Non-pigmented ciliary epithelial cell (primary cell): Measurements from ENCODE around the gene LTBP3.
"Not testable (repeated sequence)": the region's sequence is repeated elsewhere in the genome, so short reads cannot be mapped to it uniquely, and the experiment has no call there.

ENCODE experiments used
- DNase-seq: peaks from one replicate; pipeline ENCODE4 v3.0.0-alpha.2; 2010; ENCODE audit warnings: low read depth

The LTBP3 gene

GRCh38 chr11:65571420-65571819 lies 13.3 kb upstream of the LTBP3 start:
- no peak for DNase-seq

- DNase-seq: peak; percentile 93
Measured at GRCh38 chr11:65569973-65570918, 12.1 kb upstream of the LTBP3 start, which contains the start of gene ZNRD2. ZNRD2 (plus strand) TSS chr11:65570477; CDS start chr11:65570492, 15 bp downstream.

GRCh38 chr11:65569164-65569972 lies 11.2 kb upstream of the LTBP3 start:
- DNase-seq: no peak

DNA sequence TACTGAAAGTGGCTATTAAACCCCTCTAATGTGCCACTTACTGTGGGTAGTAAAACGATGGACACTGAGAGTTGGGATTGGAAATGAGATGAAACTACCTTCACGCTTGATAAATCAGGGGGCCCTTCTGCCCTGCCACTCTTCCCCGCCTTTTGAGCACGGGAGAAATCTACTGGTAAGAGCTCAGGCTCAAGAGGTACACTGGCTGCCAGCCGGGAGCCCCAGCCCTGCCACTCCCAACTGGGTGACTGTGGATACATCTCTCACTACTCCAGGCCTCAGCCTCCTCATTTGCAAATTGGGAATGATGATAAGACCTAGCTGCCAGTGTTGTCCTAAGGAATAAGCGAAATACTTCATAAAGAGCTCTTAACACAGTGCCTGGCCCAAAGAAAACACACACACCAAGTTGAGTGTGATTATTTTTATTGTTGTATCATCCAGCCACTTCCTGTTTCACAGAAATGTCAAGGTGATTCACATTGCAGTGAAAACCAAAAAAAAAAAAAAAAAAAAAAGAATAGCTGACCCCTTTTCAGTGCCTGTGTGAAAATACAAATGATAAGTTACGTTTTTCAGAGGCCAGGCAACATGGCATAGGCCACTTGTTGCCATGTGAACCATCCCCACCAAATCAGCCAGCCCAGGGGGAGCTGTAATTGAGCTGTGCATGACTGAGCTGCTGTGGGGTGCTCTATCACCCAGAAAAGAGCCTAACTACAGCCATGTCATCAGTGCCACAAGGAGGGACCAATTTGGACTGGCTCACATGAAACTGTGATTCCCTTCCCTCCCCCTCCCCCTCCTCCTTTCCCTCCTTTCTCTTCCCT lies 7.7 kb upstream of the LTBP3 start:
- no peak for DNase-seq

DNA sequence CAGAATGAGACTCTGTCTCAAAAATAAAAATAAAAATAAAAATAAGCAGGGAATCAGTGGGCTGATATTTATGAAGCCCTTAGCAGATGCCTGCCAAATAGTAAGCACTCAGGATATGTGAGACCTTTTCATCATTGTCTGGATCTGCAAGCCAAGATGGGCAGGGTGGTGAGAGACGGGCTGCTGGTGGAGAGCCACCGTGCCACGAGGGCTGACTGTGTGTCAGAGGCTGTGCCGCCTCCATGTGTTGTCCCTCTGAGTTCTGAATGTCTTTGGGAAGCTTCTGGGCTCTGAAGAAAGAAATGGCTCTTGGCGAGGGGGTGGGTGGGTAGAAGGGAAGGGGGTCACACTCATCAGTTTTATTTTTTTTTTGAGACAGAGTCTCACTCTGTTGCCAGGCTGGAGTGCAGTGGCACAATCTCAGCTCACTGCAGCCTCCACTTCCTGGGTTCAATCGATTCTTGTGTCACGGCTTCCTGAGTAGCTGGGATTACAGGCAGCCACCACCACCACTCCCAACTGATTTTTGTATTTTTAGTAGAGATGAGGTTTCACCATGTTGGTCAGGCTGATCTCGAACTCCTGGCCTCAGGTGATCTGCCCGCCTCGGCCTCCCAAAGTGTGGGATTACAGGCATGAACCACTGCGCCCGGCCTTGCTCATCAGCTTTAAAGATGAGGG lies 6.9 kb upstream of the LTBP3 start:
- not testable (repeated sequence) for DNase-seq

DNA sequence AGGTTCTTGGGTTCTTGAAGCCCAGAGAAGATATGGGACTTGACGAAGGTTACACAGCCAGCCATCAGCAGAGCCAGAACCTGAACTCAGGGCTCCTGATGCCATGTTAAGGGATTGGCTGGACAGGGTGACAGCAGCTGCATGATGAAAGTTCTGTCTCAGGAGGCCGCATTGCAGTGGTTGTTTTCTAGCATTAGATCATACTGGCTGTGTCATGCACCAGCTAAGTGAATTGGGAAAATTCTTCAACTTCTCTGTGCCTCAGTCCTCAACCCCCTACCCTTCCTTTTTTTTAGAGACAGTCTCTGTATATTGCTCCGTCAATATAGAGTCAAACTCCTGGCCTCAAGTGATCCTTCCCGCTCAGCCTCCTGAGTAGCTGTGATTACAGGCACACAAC lies 5.4 kb upstream of the LTBP3 start:
- DNase-seq: no peak

DNA sequence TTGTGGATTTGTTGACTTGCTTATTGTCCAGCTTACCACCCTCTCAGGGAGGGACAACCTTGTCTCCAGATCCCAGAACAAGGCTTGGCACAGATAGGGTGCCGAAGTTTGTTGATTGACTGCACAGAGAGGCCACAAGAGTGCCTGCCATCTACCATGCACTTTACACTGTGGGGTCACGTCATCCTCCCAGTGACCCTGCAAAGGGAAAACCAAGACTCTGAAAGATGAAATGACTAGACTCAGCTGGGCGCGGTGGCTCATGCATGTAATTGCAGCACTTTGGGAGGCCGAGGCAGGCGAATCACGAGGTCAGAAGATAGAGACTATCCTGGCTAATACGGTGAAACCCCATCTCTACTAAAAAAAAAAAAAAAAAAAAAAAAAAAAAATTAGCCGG lies 4.6 kb upstream of the LTBP3 start:
- no peak for DNase-seq

DNA sequence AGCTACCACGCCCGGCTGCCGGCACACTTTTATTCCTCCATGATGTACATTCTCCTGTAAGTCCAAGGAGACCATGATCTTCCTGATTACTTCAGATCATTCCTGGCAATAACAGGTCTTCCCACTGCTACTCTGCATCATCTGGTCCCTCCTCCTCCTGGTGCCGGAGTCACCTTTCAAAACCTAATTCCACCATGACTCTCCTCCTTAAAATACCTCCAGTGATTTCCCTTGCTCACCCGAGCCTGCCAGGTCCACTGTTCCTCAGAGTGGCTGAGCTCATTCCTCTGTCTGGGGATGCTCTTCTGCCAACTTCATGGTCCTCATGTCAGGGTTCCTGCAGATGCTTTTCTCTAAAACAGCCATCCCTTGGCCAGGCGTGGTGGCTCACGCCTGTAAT lies 3.9 kb upstream of the LTBP3 start:
- DNase-seq: no peak

DNA sequence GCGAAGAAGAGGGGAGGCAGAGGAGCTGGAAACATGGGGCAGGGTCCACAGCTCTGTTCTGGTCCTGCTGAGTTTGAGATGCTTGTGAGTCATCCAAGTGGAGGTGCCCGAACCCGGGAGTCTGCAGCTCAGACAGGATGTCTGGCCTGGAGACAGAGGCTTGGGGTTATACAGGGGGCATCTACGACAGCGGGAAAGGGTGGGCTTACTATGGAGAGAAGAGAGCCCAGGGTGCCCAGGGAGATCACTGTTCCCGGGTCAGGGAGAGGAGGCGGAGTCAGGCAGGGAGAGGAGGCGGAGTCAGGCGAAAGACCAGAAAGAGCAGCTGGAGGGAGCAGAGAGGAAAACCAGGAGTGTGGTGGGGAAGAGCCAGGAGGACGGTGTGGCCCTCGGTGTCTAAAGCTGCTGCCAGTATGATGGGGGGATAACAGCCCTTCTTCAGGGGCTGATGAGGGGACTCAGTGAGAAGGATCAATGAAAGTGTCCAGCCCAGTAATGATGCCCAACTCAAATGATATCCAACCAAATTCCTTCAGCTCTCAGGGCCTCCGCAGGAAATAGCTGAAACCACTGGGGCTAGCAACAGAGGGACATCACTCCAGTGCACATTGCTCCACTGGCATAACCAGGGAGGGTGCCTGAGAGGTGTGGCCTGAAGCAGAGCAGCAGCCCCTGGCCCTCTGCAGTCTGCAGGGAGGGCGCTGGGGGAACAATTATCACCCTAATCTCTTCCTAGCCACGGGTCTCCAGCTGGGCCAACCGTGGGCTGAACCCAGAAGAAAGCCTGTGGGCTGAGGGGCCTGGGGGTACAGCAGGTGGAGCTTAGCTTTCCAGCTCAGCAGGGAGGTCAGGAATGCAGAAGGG lies 2.6 kb upstream of the LTBP3 start:
- peak; percentile 63 for DNase-seq

DNA sequence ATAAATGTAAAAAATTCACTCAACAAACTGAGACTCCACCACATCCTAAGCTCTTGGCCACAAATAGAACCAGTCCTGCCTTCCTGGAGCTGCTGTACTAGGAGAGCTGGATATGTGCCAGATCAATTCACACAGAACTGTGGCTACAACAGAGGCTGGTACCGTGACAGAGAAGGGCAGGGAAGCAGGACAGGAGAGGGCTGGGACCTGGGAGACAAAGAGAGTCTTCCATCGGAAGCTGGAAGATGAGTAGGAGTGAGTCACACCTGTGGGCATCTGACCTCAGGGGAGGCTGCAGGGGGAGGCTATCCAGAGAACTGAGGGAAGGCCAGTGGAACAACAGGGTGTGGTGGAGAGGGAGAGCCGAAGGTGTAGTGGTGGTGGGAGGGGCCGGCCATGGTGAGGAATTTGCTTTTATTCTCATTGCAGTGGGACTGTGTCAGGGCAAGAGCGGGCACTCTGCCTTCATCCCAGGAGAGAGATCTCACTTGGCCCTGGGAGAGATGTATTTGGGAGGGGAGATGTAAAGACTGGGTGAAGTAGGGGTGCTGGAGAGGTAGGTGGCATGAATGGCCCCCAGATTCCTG lies 1.9 kb upstream of the LTBP3 start:
- DNase-seq: no peak

- no peak for DNase-seq
Measured at GRCh38 chr11:65559535-65559934, 1.4 kb upstream of the LTBP3 start.

- DNase-seq: no peak
Measured at GRCh38 chr11:65558930-65559509, 861 bp upstream of the LTBP3 start.

DNA sequence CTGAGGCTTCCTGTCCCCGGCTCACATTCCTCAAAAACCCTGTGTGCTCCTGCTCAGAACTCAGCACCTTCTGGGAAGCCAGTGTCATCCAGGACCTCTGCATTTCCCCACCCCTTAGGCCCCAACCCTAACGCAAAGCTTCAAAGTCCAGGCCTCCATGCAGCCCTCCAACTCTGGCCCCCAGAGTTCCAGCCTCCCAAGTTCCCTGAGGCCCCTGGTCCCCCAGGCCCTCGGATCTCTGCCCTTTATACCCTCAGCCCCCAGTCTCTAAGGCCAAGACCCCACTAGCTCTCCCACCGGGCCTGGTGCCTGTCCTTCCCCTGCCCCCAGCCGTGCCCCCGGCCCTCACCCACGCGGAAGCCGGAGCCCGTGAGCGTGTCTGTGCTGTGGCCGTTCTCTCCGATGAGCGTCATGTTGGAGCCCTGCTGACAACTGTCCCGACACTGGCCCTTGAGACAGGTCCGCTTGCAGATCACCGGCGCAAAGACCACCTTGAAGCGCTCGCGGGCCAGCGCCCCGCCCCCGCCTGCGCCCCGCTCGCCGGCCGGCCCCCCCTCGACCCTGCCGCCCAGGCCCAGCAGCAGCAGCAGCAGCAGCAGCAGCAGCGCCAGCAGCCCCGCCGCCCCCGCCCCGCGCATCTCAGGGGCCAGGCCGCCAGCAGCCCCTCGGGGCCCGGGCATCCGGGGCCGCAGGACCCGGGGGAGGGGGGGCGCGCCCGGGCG lies 718 bp downstream of the LTBP3 start:
- DNase-seq: no peak

DNA sequence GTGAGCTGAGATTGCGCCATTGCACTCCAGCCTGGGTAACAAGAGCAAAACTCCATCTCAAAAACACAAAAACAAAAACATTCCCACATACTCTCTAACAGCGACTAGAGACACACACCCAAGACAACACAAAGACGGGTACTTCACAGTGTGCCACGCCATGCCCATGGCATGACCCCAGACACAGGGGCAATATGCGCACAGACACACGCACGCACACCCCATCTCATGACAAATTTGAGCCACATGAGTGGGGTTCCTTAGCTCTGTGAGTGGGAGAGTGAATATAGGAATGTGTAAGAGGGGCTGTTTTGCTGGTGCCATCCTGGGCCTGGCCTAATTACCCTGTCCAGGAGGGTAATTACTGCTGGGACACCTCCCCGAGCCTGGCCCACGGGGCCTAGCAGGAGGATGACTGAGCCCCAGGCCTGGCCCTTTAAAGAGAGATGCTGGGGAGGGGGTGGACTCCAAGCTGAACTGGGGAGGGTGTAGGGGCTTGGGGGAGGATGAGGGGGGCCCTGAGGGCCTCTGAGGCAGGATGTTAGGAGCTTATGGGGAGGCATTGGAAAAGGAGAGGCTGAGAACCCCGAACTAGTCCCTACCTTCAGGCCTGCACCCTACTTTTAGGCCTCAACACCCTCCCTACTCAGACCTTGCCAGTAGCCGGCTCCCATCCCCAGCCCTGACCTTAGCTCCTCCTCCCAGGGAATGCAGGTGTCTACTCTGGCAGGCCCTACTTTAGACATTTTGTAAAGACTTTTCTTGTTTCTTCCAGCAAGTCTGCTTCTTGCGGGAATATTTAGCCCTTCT lies 1.5 kb downstream of the LTBP3 start:
- no peak for DNase-seq

- DNase-seq: no peak
Measured at GRCh38 chr11:65555693-65556231, 2.4 kb downstream of the LTBP3 start.

DNA sequence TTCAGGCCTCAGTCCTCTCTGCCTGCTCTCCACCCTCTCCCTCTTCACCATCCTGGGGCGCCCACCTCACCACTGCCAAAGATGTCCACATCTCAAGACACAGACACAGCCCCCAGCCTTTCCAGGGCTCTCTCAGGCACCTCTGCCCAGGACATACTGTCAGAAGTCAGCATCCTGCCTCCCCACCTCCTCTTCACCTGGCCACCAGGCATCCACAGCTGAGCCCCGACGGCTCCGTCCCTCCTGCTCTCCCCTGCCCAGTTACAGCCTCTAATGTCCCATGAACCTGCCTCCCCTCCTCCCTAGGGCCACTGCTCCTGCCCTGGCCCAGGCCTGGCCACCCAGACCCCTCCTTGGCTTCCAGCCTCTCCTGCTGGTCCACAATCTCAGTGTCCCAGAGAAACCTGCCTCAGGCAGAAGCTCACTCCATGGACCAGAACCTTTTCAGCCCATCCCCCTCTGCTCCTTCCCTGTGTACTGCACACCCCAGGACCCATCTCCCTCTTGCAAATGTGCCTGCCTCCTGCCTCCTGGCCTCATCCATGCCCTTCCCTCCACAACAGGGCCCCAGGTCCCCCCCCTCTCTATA lies 3.2 kb downstream of the LTBP3 start:
- no peak for DNase-seq

GRCh38 chr11:65554057-65554818 lies 3.9 kb downstream of the LTBP3 start:
- DNase-seq: no peak
